SK-N-SH (cell line): ENCODE results near the gene AGT. TPM values are rescaled to one million over a fixed set of nuclear protein-coding genes. Genes with fewer than 3 reads are reported as not detected.

ENCODE experiments used
- CTCF ChIA-PET: fragments of 300-600, 350-600 bp; formaldehyde crosslinking; extraction: SDS; loops from one replicate; lab custom pipeline; 2021; lab: Yijun Ruan, JAX
- POLR2A ChIA-PET: fragments of 350-600 bp; sonication (Branson Sonifier 250); formaldehyde crosslinking; extraction: SDS; loops from one replicate; lab custom pipeline; 2020; ENCODE audit warnings: antibody characterized with exemption, inconsistent platforms; lab: Yijun Ruan, JAX
- DNase-seq: peaks from one replicate; pipeline ENCODE4 v3.0.0; 2012
- H2AFZ ChIP-seq: fragments of 200-600 bp; sonication (generic); 2 replicates; pipeline ENCODE4 v1.8.1; 2016; ENCODE audit warnings: antibody characterized with exemption, mild to moderate bottlenecking, low read depth
- H3F3A ChIP-seq: fragments of 200-600 bp; sonication (generic); replicated peaks from 2 replicates; pipeline ENCODE3; 2016; ENCODE audit warnings: antibody characterized with exemption, mild to moderate bottlenecking; ENCODE audit not compliant: insufficient read depth
- H3K27ac ChIP-seq, 2 experiments: fragments of 200-500 bp in 1 of 2; fragments of 200-600 bp in 1 of 2; sonication (Bioruptor generic) in 1 of 2; sonication (generic), shearing (Covaris generic) in 1 of 2; 2 replicates each; pipeline versions ENCODE4 v1.5.1 to v1.6.1; 2014 to 2016; ENCODE audit warnings: low read depth in 2 of 2, inconsistent platforms in 1 of 2, low read length in 1 of 2, mild to moderate bottlenecking in 1 of 2, mixed read lengths in 1 of 2
- H3K27me3 ChIP-seq: fragments of 200-600 bp; sonication (generic), shearing (Covaris generic); 2 replicates; pipeline ENCODE4 v1.6.1; 2016; ENCODE audit warnings: mixed run types; ENCODE audit not compliant: insufficient read depth
- H3K36me3 ChIP-seq, 2 experiments: fragments of 200-500 bp in 1 of 2; fragments of 200-600 bp in 1 of 2; sonication (Bioruptor generic) in 1 of 2; sonication (generic) in 1 of 2; replicated peaks in 1 of 2; 2 replicates each; pipeline versions ENCODE3 to v1.5.1; 2014 to 2016; ENCODE audit warnings: low read length in 1 of 2, mild to moderate bottlenecking in 1 of 2; ENCODE audit not compliant: insufficient read depth in 2 of 2, control insufficient read depth in 1 of 2
- H3K4me1 ChIP-seq, 2 experiments: fragments of 200-500 bp in 1 of 2; fragments of 200-600 bp in 1 of 2; sonication (Bioruptor generic) in 1 of 2; sonication (generic), shearing (Covaris generic) in 1 of 2; 2 replicates each; pipeline versions ENCODE4 v1.5.1 to v1.6.1; 2014 to 2016; ENCODE audit warnings: low read depth in 1 of 2, low read length in 1 of 2, mixed run types in 1 of 2; ENCODE audit not compliant: insufficient read depth in 2 of 2, control insufficient read depth in 1 of 2
- H3K4me2 ChIP-seq: fragments of 200-600 bp; sonication (generic), shearing (Covaris generic); 2 replicates; pipeline ENCODE4 v1.6.1; 2017; ENCODE audit warnings: mixed run types
- H3K4me3 ChIP-seq, 2 experiments: fragments of 200-500 bp in 1 of 2; fragments of 200-600 bp in 1 of 2; sonication (Bioruptor generic) in 1 of 2; sonication (generic), shearing (Covaris generic) in 1 of 2; 2 replicates each; pipeline versions ENCODE4 v1.5.1 to v1.8.1; 2014 to 2016; ENCODE audit warnings: low read depth in 2 of 2, inconsistent platforms in 1 of 2, low read length in 1 of 2, mild to moderate bottlenecking in 1 of 2, mixed read lengths in 1 of 2, moderate library complexity in 1 of 2
- H3K79me2 ChIP-seq: fragments of 200-600 bp; sonication (generic); 2 replicates; pipeline ENCODE4 v1.8.1; 2017; ENCODE audit warnings: mild to moderate bottlenecking; ENCODE audit not compliant: insufficient read depth
- H3K9ac ChIP-seq: fragments of 200-600 bp; sonication (generic); 2 replicates; pipeline ENCODE4 v1.6.1; 2017; ENCODE audit warnings: mixed run types
- H3K9me2 ChIP-seq: fragments of 200-600 bp; sonication (generic); 2 replicates; pipeline ENCODE4 v1.6.1; 2017; ENCODE audit warnings: mixed run types
- H3K9me3 ChIP-seq: fragments of 200-600 bp; sonication (generic); 2 replicates; pipeline ENCODE4 v1.6.1; 2017; ENCODE audit warnings: mixed run types, mild to moderate bottlenecking, moderate library complexity
- H4K20me1 ChIP-seq: fragments of 200-600 bp; sonication (generic); 2 replicates; pipeline ENCODE4 v1.6.1; 2017; ENCODE audit warnings: mild to moderate bottlenecking, mixed run types; ENCODE audit not compliant: insufficient read depth
- FOSL2 ChIP-seq: IDR thresholded peaks from 2 replicates; pipeline ENCODE4 v1.4.0; 2012; ENCODE audit warnings: low read depth, mild to moderate bottlenecking, moderate library complexity, borderline replicate concordance
- FOXJ3 ChIP-seq: sonication (generic); formaldehyde crosslinking; IDR thresholded peaks from 2 replicates; pipeline ENCODE4 v1.5.1; 2020; ENCODE audit warnings: mild to moderate bottlenecking, missing genetic modification reagents
- FOXM1 ChIP-seq: IDR thresholded peaks from 2 replicates; pipeline ENCODE4 v1.4.0; 2012; ENCODE audit warnings: low read depth, mild to moderate bottlenecking
- GABPA ChIP-seq: IDR thresholded peaks from 2 replicates; pipeline ENCODE4 v1.4.0; 2012; ENCODE audit warnings: low read depth, mild to moderate bottlenecking
- JUND ChIP-seq: IDR thresholded peaks from 2 replicates; pipeline ENCODE4 v1.4.0; 2012
- MAX ChIP-seq: IDR thresholded peaks from 2 replicates; pipeline ENCODE4 v1.4.0; 2012; ENCODE audit warnings: low read depth
- MEF2A ChIP-seq: IDR thresholded peaks from 2 replicates; pipeline ENCODE4 v1.4.0; 2012; ENCODE audit warnings: low read depth, borderline replicate concordance
- MXI1 ChIP-seq: IDR thresholded peaks from 2 replicates; pipeline ENCODE4 v1.6.1; 2012; ENCODE audit warnings: mild to moderate bottlenecking, low read depth, low read length, improper control_type of control experiment
- NFIC ChIP-seq: IDR thresholded peaks from 2 replicates; pipeline ENCODE4 v1.4.0; 2012; ENCODE audit warnings: borderline replicate concordance
- NRF1 ChIP-seq: IDR thresholded peaks from 2 replicates; pipeline ENCODE4 v1.6.1; 2012; ENCODE audit warnings: low read depth, mild to moderate bottlenecking, low read length
- POLR2AphosphoS5 ChIP-seq: IDR thresholded peaks from 2 replicates; pipeline ENCODE4 v1.6.1; 2012; ENCODE audit warnings: low read depth, low read length
- RXRA ChIP-seq: IDR thresholded peaks from 2 replicates; pipeline ENCODE4 v1.4.0; 2012; ENCODE audit warnings: low read depth, mild to moderate bottlenecking, borderline replicate concordance
- SIN3A ChIP-seq: IDR thresholded peaks from 2 replicates; pipeline ENCODE4 v1.6.1; 2012; ENCODE audit warnings: low read depth, mild to moderate bottlenecking, low read length, moderate library complexity, borderline replicate concordance
- SMC3 ChIP-seq: IDR thresholded peaks from 2 replicates; pipeline ENCODE4 v1.6.1; 2012; ENCODE audit warnings: low read depth, low read length, improper control_type of control experiment
- TAF1 ChIP-seq: IDR thresholded peaks from 2 replicates; pipeline ENCODE4 v1.6.1; 2012; ENCODE audit warnings: low read depth, mild to moderate bottlenecking, low read length, moderate library complexity, borderline replicate concordance
- YY1 ChIP-seq: IDR thresholded peaks from 2 replicates; pipeline ENCODE4 v1.4.0; 2012; ENCODE audit warnings: low read depth, mild to moderate bottlenecking
- WGBS: methylation state at CpG from one replicate; pipeline ENCODE4 v1.1.6; 2017; ENCODE audit warnings: low lambda C conversion rate; 5-methylcytosine and 5-hydroxymethylcytosine counted together
- polyA plus RNA-seq, 3 experiments: library from polyadenylated mRNA; depleted of rRNA; stranded (reverse); fragments of >200 nt; gene quantifications; 2 replicates each; pipeline ENCODE4 v1.2.3, GENCODE V29; 2012
- TF ChIP-seq, protein P1 (sequence below): IDR thresholded peaks from 2 replicates; pipeline ENCODE4 v1.6.1; 2012; ENCODE audit warnings: mild to moderate bottlenecking, low read depth, low read length, moderate library complexity
- TF ChIP-seq, protein P2 (sequence below): fragments of 150-350 bp; IDR thresholded peaks from 2 replicates; pipeline ENCODE4 v1.6.1; 2016; ENCODE audit warnings: mild to moderate bottlenecking, low read depth, low read length

The AGT gene
- polyA plus RNA-seq, 1 of the 3 experiments (the other 2 are of a cell fraction): 0.39 TPM

GRCh38 chr1:230679192-230679591, 34.7 kb downstream of the AGT start (continued):
- TF ChIP-seq MAX (no peak), FOXM1 (no peak), MXI1 (no peak), MEF2A (no peak), TAF1 (no peak), RXRA (no peak)
- TF ChIP-seq, protein P1, sequence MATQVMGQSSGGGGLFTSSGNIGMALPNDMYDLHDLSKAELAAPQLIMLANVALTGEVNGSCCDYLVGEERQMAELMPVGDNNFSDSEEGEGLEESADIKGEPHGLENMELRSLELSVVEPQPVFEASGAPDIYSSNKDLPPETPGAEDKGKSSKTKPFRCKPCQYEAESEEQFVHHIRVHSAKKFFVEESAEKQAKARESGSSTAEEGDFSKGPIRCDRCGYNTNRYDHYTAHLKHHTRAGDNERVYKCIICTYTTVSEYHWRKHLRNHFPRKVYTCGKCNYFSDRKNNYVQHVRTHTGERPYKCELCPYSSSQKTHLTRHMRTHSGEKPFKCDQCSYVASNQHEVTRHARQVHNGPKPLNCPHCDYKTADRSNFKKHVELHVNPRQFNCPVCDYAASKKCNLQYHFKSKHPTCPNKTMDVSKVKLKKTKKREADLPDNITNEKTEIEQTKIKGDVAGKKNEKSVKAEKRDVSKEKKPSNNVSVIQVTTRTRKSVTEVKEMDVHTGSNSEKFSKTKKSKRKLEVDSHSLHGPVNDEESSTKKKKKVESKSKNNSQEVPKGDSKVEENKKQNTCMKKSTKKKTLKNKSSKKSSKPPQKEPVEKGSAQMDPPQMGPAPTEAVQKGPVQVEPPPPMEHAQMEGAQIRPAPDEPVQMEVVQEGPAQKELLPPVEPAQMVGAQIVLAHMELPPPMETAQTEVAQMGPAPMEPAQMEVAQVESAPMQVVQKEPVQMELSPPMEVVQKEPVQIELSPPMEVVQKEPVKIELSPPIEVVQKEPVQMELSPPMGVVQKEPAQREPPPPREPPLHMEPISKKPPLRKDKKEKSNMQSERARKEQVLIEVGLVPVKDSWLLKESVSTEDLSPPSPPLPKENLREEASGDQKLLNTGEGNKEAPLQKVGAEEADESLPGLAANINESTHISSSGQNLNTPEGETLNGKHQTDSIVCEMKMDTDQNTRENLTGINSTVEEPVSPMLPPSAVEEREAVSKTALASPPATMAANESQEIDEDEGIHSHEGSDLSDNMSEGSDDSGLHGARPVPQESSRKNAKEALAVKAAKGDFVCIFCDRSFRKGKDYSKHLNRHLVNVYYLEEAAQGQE: no peak
- TF ChIP-seq, protein P2, sequence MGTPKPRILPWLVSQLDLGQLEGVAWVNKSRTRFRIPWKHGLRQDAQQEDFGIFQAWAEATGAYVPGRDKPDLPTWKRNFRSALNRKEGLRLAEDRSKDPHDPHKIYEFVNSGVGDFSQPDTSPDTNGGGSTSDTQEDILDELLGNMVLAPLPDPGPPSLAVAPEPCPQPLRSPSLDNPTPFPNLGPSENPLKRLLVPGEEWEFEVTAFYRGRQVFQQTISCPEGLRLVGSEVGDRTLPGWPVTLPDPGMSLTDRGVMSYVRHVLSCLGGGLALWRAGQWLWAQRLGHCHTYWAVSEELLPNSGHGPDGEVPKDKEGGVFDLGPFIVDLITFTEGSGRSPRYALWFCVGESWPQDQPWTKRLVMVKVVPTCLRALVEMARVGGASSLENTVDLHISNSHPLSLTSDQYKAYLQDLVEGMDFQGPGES: no peak

DNA sequence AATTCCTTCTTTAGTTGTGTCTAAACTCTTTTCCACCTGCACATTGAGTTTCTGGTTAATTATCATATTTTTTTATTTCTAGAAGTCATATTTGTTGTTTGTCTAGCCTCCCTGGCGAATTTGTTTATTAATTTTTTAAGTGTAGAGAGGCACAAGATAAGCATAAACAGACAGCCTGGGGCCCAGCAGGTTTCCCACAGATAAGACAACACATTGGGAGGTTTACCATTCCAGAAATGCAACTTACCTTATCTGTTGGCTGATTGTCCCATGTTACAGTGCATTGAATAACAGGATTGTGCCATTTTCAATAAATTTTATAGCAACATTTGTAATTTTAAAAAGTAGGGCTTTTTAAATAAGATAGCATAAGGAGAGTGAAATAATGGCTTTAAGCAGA, 36.7 kb downstream of the AGT start:
- Histone ChIP-seq H3K27me3 (no peaks in the 10 kb centered on the region), H3K79me2 (no peaks in the 10 kb centered on the region), H2AFZ (no peak overlapping the region), H3K9ac (no peak overlapping the region), H3F3A (peaks cover 10% of the 10 kb centered on the region), H3K9me2 (no peaks in the 10 kb centered on the region), H3K27ac (no peak overlapping the region), H4K20me1 (peaks cover 2% of the 10 kb centered on the region; the same call in 1 of the 2 replicates), H3K4me1 (peaks cover 13 to 19% of the 10 kb centered on the region in 2 experiments), H3K4me2 (no peak overlapping the region), H3K4me3 (no peak overlapping the region), H3K36me3 (peaks cover 44 to 90% of the 10 kb centered on the region in 2 experiments), H3K9me3 (no peaks in the 10 kb centered on the region)
- ChIA-PET POLR2A (no interaction called here), CTCF (no interaction called here)
- no peak for TF ChIP-seq FOXJ3 (CRISPR knock-in tag)
- no peak for TF ChIP-seq YY1
- TF ChIP-seq RXRA: no peak
- TF ChIP-seq SIN3A: no peak
- TF ChIP-seq SMC3: no peak
- DNase-seq: no peak
- 88% methylated on average over 1 of the region's 1 CpG for WGBS

GRCh38 chr1:230674581-230674980, 39.3 kb downstream of the AGT start:
- Histone ChIP-seq H3K4me1 (no peaks in the 10 kb centered on the region; a peak in 2 of 4 replicates), H3K27me3 (no peaks in the 10 kb centered on the region), H3K9me3 (no peaks in the 10 kb centered on the region), H4K20me1 (no peaks in the 10 kb centered on the region), H3K9me2 (no peaks in the 10 kb centered on the region), H3K36me3 (peaks cover 52 to 88% of the 10 kb centered on the region in 2 experiments), H2AFZ (no peak overlapping the region), H3K4me3 (no peak overlapping the region), H3K27ac (no peak overlapping the region; a peak in 1 of 4 replicates), H3F3A (no peaks in the 10 kb centered on the region), H3K9ac (no peak overlapping the region), H3K79me2 (no peaks in the 10 kb centered on the region), H3K4me2 (no peak overlapping the region)
- ChIA-PET CTCF (no interaction called here), POLR2A (no interaction called here)
- DNase-seq: no peak
- WGBS: 97% methylated on average over 2 of the region's 2 CpGs
- no peak for TF ChIP-seq GABPA
- TF ChIP-seq JUND: no peak
- TF ChIP-seq NRF1: no peak
- TF ChIP-seq FOSL2: no peak
- TF ChIP-seq, protein P2: no peak
- TF ChIP-seq RXRA: no peak
- TF ChIP-seq NFIC: no peak
- TF ChIP-seq POLR2AphosphoS5: no peak
- TF ChIP-seq, protein P1: no peak
